Adrenal gland (tissue), 12 donors: ENCODE data around the gene FAM234A. TPM values are rescaled to one million over a fixed set of nuclear protein-coding genes. Genes with fewer than 3 reads are reported as not detected.

Source experiments
- DNase-seq, 7 donors: peaks; one replicate each; pipeline ENCODE4 v3.0.0-alpha.2; 2019 to 2020
- H3K27ac ChIP-seq, 5 donors: fragments of 200-600 bp; sonication (generic) in 4 of 5; 1 replicate in 3 of 5; 2 replicates in 2 of 5; pipeline versions ENCODE4 v1.5.1 to v1.8.0; 2016 to 2020; ENCODE audit warnings: mild to moderate bottlenecking in 1 of 5
- H3K27me3 ChIP-seq: fragments of 200-600 bp; 2 replicates; pipeline ENCODE4 v1.8.0; 2021
- H3K36me3 ChIP-seq, 2 donors: fragments of 200-600 bp; replicated peaks in 1 of 2; 1 replicate in 1 of 2; 2 replicates in 1 of 2; pipeline versions ENCODE4 v1.5.1 to v1.8.0; 2018 to 2022
- H3K4me1 ChIP-seq, 2 donors: fragments of 200-600 bp; replicated peaks in 1 of 2; 1 replicate in 1 of 2; 2 replicates in 1 of 2; pipeline versions ENCODE4 v1.5.1 to v1.8.0; 2018 to 2021
- H3K4me3 ChIP-seq, 4 donors: fragments of 200-600 bp; sonication (generic) in 3 of 4; one replicate each; pipeline ENCODE4 v1.5.1; 2016 to 2018
- H3K9me3 ChIP-seq, 3 donors: fragments of 200-600 bp; sonication (generic) in 1 of 3; replicated peaks in 1 of 3; 1 replicate in 2 of 3; 2 replicates in 1 of 3; pipeline versions ENCODE4 v1.5.1 to v1.8.0; 2016 to 2021
- CTCF ChIP-seq, 6 experiments: fragments of 450-650 bp in 4 of 6; fragments of 200-600 bp in 2 of 6; sonication (generic) in 1 of 6; IDR thresholded peaks; 1 replicate in 5 of 6; 2 replicates in 1 of 6; pipeline versions ENCODE4 v1.5.1 to v1.8.0; 2016 to 2021; ENCODE audit warnings: antibody characterized with exemption in 6 of 6, mild to moderate bottlenecking in 2 of 6, moderate library complexity in 1 of 6
- POLR2A ChIP-seq, 2 donors: fragments of 450-650 bp; IDR thresholded peaks; one replicate each; pipeline ENCODE4 v1.6.1; 2017; ENCODE audit warnings: antibody characterized with exemption in 2 of 2, mild to moderate bottlenecking in 2 of 2, moderate library complexity in 1 of 2
- WGBS, 4 donors: extraction: QIAGEN DNeasy Blood & Tissue Kit in 2 of 4; methylation state at CpG; one replicate each; pipeline versions ENCODE4 v1.1.5 to v1.1.7; 2013 to 2017; 5-methylcytosine and 5-hydroxymethylcytosine counted together
- intact Hi-C, 2 donors: fragments of 100-400 bp; cut with DNase I; formaldehyde crosslinking; loops; one replicate each; pipeline versions ENCODE4 v1.14.1 to v1.15.0; 2022 to 2023
- polyA plus RNA-seq, 3 donors: library from polyadenylated mRNA; stranded (reverse); fragments of 200-250 nt in 2 of 3; fragments of 350-450 nt in 1 of 3; fragmentation: Illumina TruSeq in 1 of 3; extraction: RNeasy Lipid Tissue Mini Kit (QIAGEN cat#74804) in 1 of 3; gene quantifications; one replicate each; pipeline ENCODE4 v1.2.3, GENCODE V29; 2013 to 2014
- total RNA-seq, 9 donors: library from RNA; depleted of rRNA in 4 of 9; stranded (reverse); fragments of >200 nt in 4 of 9; fragments of 120-200 nt in 1 of 9; fragmentation: NEBNext Ultra II Directional in 1 of 9; extraction: Animal tissue kit (Norgen Biotek cat#: 25700) in 1 of 9; gene quantifications; one replicate each; pipeline versions ENCODE4 v1.1.0 to v1.2.4, GENCODE V29; 2013 to 2023
- donor health status: healthy with polysubstance abuse.
- donor health status: Bipolar disorder and iron deficiency.
- donor health status: DM: yes; HTN: yes; CAD: no.
- donor health status: DM: no; HTN: no; CAD: no.
- donor health status: DM: no; HTN: no; CAD: no.
- donor health status: DM: yes; HTN: yes; CAD: no.

FAM234A gene
- total and polyA plus RNA-seq, 12 donors: 60.2 to 207 (median 97.8) TPM

GRCh38 chr16:243348-243747 lies 8.7 kb downstream of the FAM234A start:
- no peaks in the 10 kb centered on the region for H3K4me1 ChIP-seq
- H3K36me3 ChIP-seq: no peaks in the 10 kb centered on the region
- no peak for TF ChIP-seq CTCF (IDR thresholded peaks at IDR 0.05)
- no peak for TF ChIP-seq POLR2A (IDR thresholded peaks at IDR 0.05)
- H3K9me3 ChIP-seq: no peaks in the 10 kb centered on the region
- DNase-seq: no peak
- H3K4me3 ChIP-seq: no peak overlapping the region
- no peaks in the 10 kb centered on the region for H3K27me3 ChIP-seq
- H3K27ac ChIP-seq: no peak overlapping the region
- intact Hi-C loops: no loop called here
- 80 to 87% (median 85%) methylated on average over 4 of the region's 4 CpGs for WGBS, 4 donors

GRCh38 chr16:245105-245504 lies 10.5 kb downstream of the FAM234A start:
- Histone ChIP-seq H3K9me3 (no peaks in the 10 kb centered on the region), H3K4me3 (no peak overlapping the region), H3K36me3 (peaks cover 0 to 9% of the 10 kb centered on the region in 2 donors), H3K4me1 (no peaks in the 10 kb centered on the region), H3K27me3 (no peaks in the 10 kb centered on the region), H3K27ac (no peak overlapping the region)
- no peak for DNase-seq
- 93 to 95% (median 94%) methylated on average over 9 of the region's 9 CpGs for WGBS, 4 donors
- intact Hi-C loops: no loop called here
- TF ChIP-seq POLR2A (IDR thresholded peaks at IDR 0.05) (no peak), CTCF (IDR thresholded peaks at IDR 0.05) (no peak)

- Histone ChIP-seq H3K9me3 (no peaks in the 10 kb centered on the region), H3K27ac (no peak overlapping the region), H3K4me1 (no peaks in the 10 kb centered on the region), H3K4me3 (no peak overlapping the region), H3K27me3 (no peaks in the 10 kb centered on the region), H3K36me3 (peaks cover 0 to 14% of the 10 kb centered on the region in 2 donors)
- WGBS, 4 donors: 93 to 97% (median 96%) methylated on average over 12 of the region's 12 CpGs
- DNase-seq: no peak
- TF ChIP-seq CTCF (IDR thresholded peaks at IDR 0.05) (no peak), POLR2A (IDR thresholded peaks at IDR 0.05) (no peak)
- intact Hi-C loops: no loop called here
Observed at GRCh38 chr16:247027-247426, 12.4 kb downstream of the FAM234A start.

- TF ChIP-seq CTCF (IDR thresholded peaks at IDR 0.05): no peak
- TF ChIP-seq POLR2A (IDR thresholded peaks at IDR 0.05): no peak
- H3K27ac ChIP-seq: no peak overlapping the region
- no peaks in the 10 kb centered on the region for H3K27me3 ChIP-seq
- H3K4me1 ChIP-seq: no peaks in the 10 kb centered on the region
- H3K36me3 ChIP-seq: peaks cover 0 to 21% of the 10 kb centered on the region in 2 donors
- 88 to 98% (median 93%) methylated on average over 4 to 12 of the region's 12 CpGs for WGBS, 4 donors
- intact Hi-C loops: no loop called here
- DNase-seq: no peak
- H3K4me3 ChIP-seq: no peak overlapping the region
- H3K9me3 ChIP-seq: no peaks in the 10 kb centered on the region
Observed at GRCh38 chr16:249431-249830, 14.8 kb downstream of the FAM234A start.
